CD4-positive, alpha-beta T cell treated with Interleukin-17A for 1 hour (primary cell): ENCODE measurements around the gene PKHD1.
"Not testable (repeated sequence)": the region's sequence is repeated elsewhere in the genome, so short reads cannot be mapped to it uniquely, and the experiment has no call there.

Source experiments
- DNase-seq: peaks from one replicate; pipeline ENCODE4 v3.0.0-alpha.2; 2020

The PKHD1 gene

GRCh38 chr6:51918347-51918746 is 169.1 kb downstream of the PKHD1 start:
- DNase-seq, result not testable (repeated sequence)

- no peak for DNase-seq
Measured at GRCh38 chr6:51915098-51915497, 172.3 kb downstream of the PKHD1 start.

- DNase-seq, result no peak
Measured at GRCh38 chr6:51913265-51913664, 174.1 kb downstream of the PKHD1 start.

GRCh38 chr6:51910851-51911250 is 176.6 kb downstream of the PKHD1 start:
- no peak for DNase-seq

GRCh38 chr6:51908243-51908642 is 179.2 kb downstream of the PKHD1 start:
- DNase-seq, result no peak

GRCh38 chr6:51901766-51902764 is 185.3 kb downstream of the PKHD1 start:
- DNase-seq, result no peak

GRCh38 chr6:51893366-51893765 is 194.0 kb downstream of the PKHD1 start:
- no peak for DNase-seq

- DNase-seq, result no peak
Measured at GRCh38 chr6:51892750-51893149, 194.7 kb downstream of the PKHD1 start.

GRCh38 chr6:51892339-51892738 is 195.1 kb downstream of the PKHD1 start:
- DNase-seq, result no peak

GRCh38 chr6:51891784-51892183 is 195.6 kb downstream of the PKHD1 start:
- DNase-seq, result no peak

- no peak for DNase-seq
Measured at GRCh38 chr6:51887859-51888258, 199.6 kb downstream of the PKHD1 start.

GRCh38 chr6:51885957-51886356 is 201.5 kb downstream of the PKHD1 start:
- DNase-seq, result no peak

GRCh38 chr6:51868591-51869355 is 218.6 kb downstream of the PKHD1 start:
- no peak for DNase-seq

- DNase-seq, result no peak
Measured at GRCh38 chr6:51866867-51867266, 220.5 kb downstream of the PKHD1 start.

- DNase-seq, result no peak
Measured at GRCh38 chr6:51865996-51866395, 221.4 kb downstream of the PKHD1 start.

GRCh38 chr6:51865176-51865575 is 222.2 kb downstream of the PKHD1 start:
- DNase-seq, result no peak

- no peak for DNase-seq
Measured at GRCh38 chr6:51857134-51857533, 230.3 kb downstream of the PKHD1 start.

GRCh38 chr6:51856508-51856907 is 230.9 kb downstream of the PKHD1 start:
- no peak for DNase-seq

GRCh38 chr6:51855310-51856082 is 231.9 kb downstream of the PKHD1 start:
- peak; percentile 40 for DNase-seq

- DNase-seq, result no peak
Measured at GRCh38 chr6:51854876-51855275, 232.5 kb downstream of the PKHD1 start.

- no peak for DNase-seq
Measured at GRCh38 chr6:51854347-51854746, 233.1 kb downstream of the PKHD1 start.

- not testable (repeated sequence) for DNase-seq
Measured at GRCh38 chr6:51853109-51853508, 234.3 kb downstream of the PKHD1 start.

- DNase-seq, result no peak
Measured at GRCh38 chr6:51846531-51846930, 240.9 kb downstream of the PKHD1 start.
